Measurements from ENCODE around the gene GATC.

GATC gene

GRCh38 chr12:120403869-120404268 lies 42.4 kb upstream of the GATC start:
- no peak overlapping the region for H4K8ac ChIP-seq (ENCODE audit: low read depth, low read length)
- no peak overlapping the region for H3K9ac ChIP-seq (ENCODE audit: low read length)
- peaks cover 1% of the 10 kb centered on the region for H3K9me3 ChIP-seq (ENCODE audit: insufficient read depth, low read depth, low read length)
- WGBS (ENCODE audit: extremely low coverage, insufficient coverage, insufficient read length): no CpG with 5 or more reads among the region's 3 CpGs
- H3K14ac ChIP-seq (ENCODE audit: low read length): no peak overlapping the region
- no peak overlapping the region for H3K4me2 ChIP-seq (ENCODE audit: low read length)
- H2AFZ ChIP-seq (ENCODE audit: insufficient read depth, low read length, poor library complexity): no peak overlapping the region
- no peak overlapping the region for H3K27ac ChIP-seq (ENCODE audit: low read depth, low read length)
- no peaks in the 10 kb centered on the region for H3K36me3 ChIP-seq (ENCODE audit: control insufficient read depth in 1 of 2, insufficient read depth in 2 of 2, low read length in 2 of 2)
- H3K4me3 ChIP-seq (ENCODE audit: low read depth, low read length): no peak overlapping the region
- H3K18ac ChIP-seq (ENCODE audit: low read length): no peak overlapping the region
- no peaks in the 10 kb centered on the region for H3K4me1 ChIP-seq (ENCODE audit: control insufficient read depth in 1 of 2, insufficient read depth in 2 of 2, low read length in 2 of 2)
- no peak overlapping the region for H3K4ac ChIP-seq (ENCODE audit: low read depth, low read length)
- H3K23ac ChIP-seq (ENCODE audit: low read length): no peak overlapping the region
- H4K12ac ChIP-seq (ENCODE audit: low read depth, low read length): no peak overlapping the region
- H3K27me3 ChIP-seq (ENCODE audit: insufficient read depth, low read length): no peaks in the 10 kb centered on the region
- H3K79me2 ChIP-seq (ENCODE audit: control insufficient read depth, insufficient read depth, low read length, poor library complexity): no peaks in the 10 kb centered on the region
- H2BK5ac ChIP-seq (ENCODE audit: low read depth, low read length, poor library complexity): no peak overlapping the region
- no peaks in the 10 kb centered on the region for H3K79me1 ChIP-seq (ENCODE audit: low read length)
- H2AK5ac ChIP-seq (ENCODE audit: low read length): no peak overlapping the region
- H2BK120ac ChIP-seq (ENCODE audit: insufficient read depth, low read length, poor library complexity): no peak overlapping the region
- H2BK12ac ChIP-seq (ENCODE audit: low read length): no peak overlapping the region
- H4K91ac ChIP-seq (ENCODE audit: low read depth, low read length): no peak overlapping the region
- no peak for DNase-seq

GRCh38 chr12:120404271-120404670 lies 42.0 kb upstream of the GATC start:
- Histone ChIP-seq H4K12ac (ENCODE audit: low read depth, low read length) (no peak overlapping the region), H3K4me3 (ENCODE audit: low read depth, low read length) (no peak overlapping the region), H2AK5ac (ENCODE audit: low read length) (no peak overlapping the region), H3K9ac (ENCODE audit: low read length) (no peak overlapping the region), H3K79me2 (ENCODE audit: control insufficient read depth, insufficient read depth, low read length, poor library complexity) (no peaks in the 10 kb centered on the region), H3K14ac (ENCODE audit: low read length) (no peak overlapping the region), H2BK12ac (ENCODE audit: low read length) (no peak overlapping the region), H4K8ac (ENCODE audit: low read depth, low read length) (no peak overlapping the region), H3K79me1 (ENCODE audit: low read length) (no peaks in the 10 kb centered on the region), H3K27ac (ENCODE audit: low read depth, low read length) (no peak overlapping the region), H3K23ac (ENCODE audit: low read length) (no peak overlapping the region), H3K4ac (ENCODE audit: low read depth, low read length) (no peak overlapping the region), H3K36me3 (ENCODE audit: control insufficient read depth in 1 of 2, insufficient read depth in 2 of 2, low read length in 2 of 2) (no peaks in the 10 kb centered on the region), H3K27me3 (ENCODE audit: insufficient read depth, low read length) (no peaks in the 10 kb centered on the region), H2BK120ac (ENCODE audit: insufficient read depth, low read length, poor library complexity) (no peak overlapping the region), H2BK5ac (ENCODE audit: low read depth, low read length, poor library complexity) (no peak overlapping the region), H3K4me1 (ENCODE audit: control insufficient read depth in 1 of 2, insufficient read depth in 2 of 2, low read length in 2 of 2) (no peaks in the 10 kb centered on the region), H3K4me2 (ENCODE audit: low read length) (no peak overlapping the region), H4K91ac (ENCODE audit: low read depth, low read length) (no peak overlapping the region), H3K18ac (ENCODE audit: low read length) (no peak overlapping the region), H2AFZ (ENCODE audit: insufficient read depth, low read length, poor library complexity) (no peak overlapping the region), H3K9me3 (ENCODE audit: insufficient read depth, low read depth, low read length) (peaks cover 1% of the 10 kb centered on the region)
- no CpG with 5 or more reads among the region's 1 CpG for whole genome bisulfite sequencing (ENCODE audit: extremely low coverage, insufficient coverage, insufficient read length)
- no peak for DNase-seq

- Histone ChIP-seq H3K14ac (ENCODE audit: low read length) (no peak overlapping the region), H3K27me3 (ENCODE audit: insufficient read depth, low read length) (no peaks in the 10 kb centered on the region), H3K4me1 (ENCODE audit: control insufficient read depth in 1 of 2, insufficient read depth in 2 of 2, low read length in 2 of 2) (no peaks in the 10 kb centered on the region), H2AK5ac (ENCODE audit: low read length) (no peak overlapping the region), H3K18ac (ENCODE audit: low read length) (no peak overlapping the region), H3K79me1 (ENCODE audit: low read length) (no peaks in the 10 kb centered on the region), H3K23ac (ENCODE audit: low read length) (no peak overlapping the region), H4K12ac (ENCODE audit: low read depth, low read length) (no peak overlapping the region), H2BK5ac (ENCODE audit: low read depth, low read length, poor library complexity) (no peak overlapping the region), H3K9ac (ENCODE audit: low read length) (no peak overlapping the region), H3K9me3 (ENCODE audit: insufficient read depth, low read depth, low read length) (peaks cover 1% of the 10 kb centered on the region), H2AFZ (ENCODE audit: insufficient read depth, low read length, poor library complexity) (no peak overlapping the region), H3K36me3 (ENCODE audit: control insufficient read depth in 1 of 2, insufficient read depth in 2 of 2, low read length in 2 of 2) (no peaks in the 10 kb centered on the region), H4K91ac (ENCODE audit: low read depth, low read length) (no peak overlapping the region), H2BK120ac (ENCODE audit: insufficient read depth, low read length, poor library complexity) (no peak overlapping the region), H3K27ac (ENCODE audit: low read depth, low read length) (no peak overlapping the region), H2BK12ac (ENCODE audit: low read length) (no peak overlapping the region), H3K4ac (ENCODE audit: low read depth, low read length) (no peak overlapping the region), H3K79me2 (ENCODE audit: control insufficient read depth, insufficient read depth, low read length, poor library complexity) (no peaks in the 10 kb centered on the region), H4K8ac (ENCODE audit: low read depth, low read length) (no peak overlapping the region), H3K4me2 (ENCODE audit: low read length) (no peak overlapping the region), H3K4me3 (ENCODE audit: low read depth, low read length) (no peak overlapping the region)
- no CpG with 5 or more reads among the region's 3 CpGs for WGBS (ENCODE audit: extremely low coverage, insufficient coverage, insufficient read length)
- no peak for DNase-seq
Measured at GRCh38 chr12:120406069-120406468, 40.2 kb upstream of the GATC start.

GRCh38 chr12:120406553-120406952 lies 39.7 kb upstream of the GATC start:
- Histone ChIP-seq H2BK12ac (ENCODE audit: low read length) (no peak overlapping the region), H3K18ac (ENCODE audit: low read length) (no peak overlapping the region), H3K4me1 (ENCODE audit: control insufficient read depth in 1 of 2, insufficient read depth in 2 of 2, low read length in 2 of 2) (no peaks in the 10 kb centered on the region), H3K4ac (ENCODE audit: low read depth, low read length) (no peak overlapping the region), H3K14ac (ENCODE audit: low read length) (no peak overlapping the region), H3K36me3 (ENCODE audit: control insufficient read depth in 1 of 2, insufficient read depth in 2 of 2, low read length in 2 of 2) (no peaks in the 10 kb centered on the region), H3K4me2 (ENCODE audit: low read length) (no peak overlapping the region), H3K79me2 (ENCODE audit: control insufficient read depth, insufficient read depth, low read length, poor library complexity) (no peaks in the 10 kb centered on the region), H3K4me3 (ENCODE audit: low read depth, low read length) (no peak overlapping the region), H2AK5ac (ENCODE audit: low read length) (no peak overlapping the region), H3K9me3 (ENCODE audit: insufficient read depth, low read depth, low read length) (peaks cover 1% of the 10 kb centered on the region), H3K27ac (ENCODE audit: low read depth, low read length) (no peak overlapping the region), H2BK120ac (ENCODE audit: insufficient read depth, low read length, poor library complexity) (no peak overlapping the region), H3K23ac (ENCODE audit: low read length) (no peak overlapping the region), H2BK5ac (ENCODE audit: low read depth, low read length, poor library complexity) (no peak overlapping the region), H2AFZ (ENCODE audit: insufficient read depth, low read length, poor library complexity) (no peak overlapping the region), H4K8ac (ENCODE audit: low read depth, low read length) (no peak overlapping the region), H4K91ac (ENCODE audit: low read depth, low read length) (no peak overlapping the region), H3K79me1 (ENCODE audit: low read length) (no peaks in the 10 kb centered on the region), H3K9ac (ENCODE audit: low read length) (no peak overlapping the region), H3K27me3 (ENCODE audit: insufficient read depth, low read length) (no peaks in the 10 kb centered on the region), H4K12ac (ENCODE audit: low read depth, low read length) (no peak overlapping the region)
- no peak for DNase-seq
- no CpG with 5 or more reads among the region's 3 CpGs for WGBS (ENCODE audit: extremely low coverage, insufficient coverage, insufficient read length)
